ENCODE results near the gene SRD5A3. TPM values are rescaled to one million over a fixed set of nuclear protein-coding genes. Genes with fewer than 3 reads are reported as not detected.

The SRD5A3 gene
- total RNA-seq: 10.4 and 15.7 TPM in 2 replicates

GRCh38 chr4:55345980-55346850, at the start of gene SRD5A3:
Gene SRD5A3, plus strand, starts transcription at chr4:55346242. Its CDS starts 95 bp downstream, at chr4:55346337.

GRCh38 chr4:55395529-55396307, 49.7 kb downstream of the SRD5A3 start, which contains the start of gene TMEM165:
Gene TMEM165, plus strand, starts transcription at chr4:55395957. Its CDS starts 233 bp downstream, at chr4:55396190.

Small RNA genes lying within 50 kb of the gene (small RNA-seq; reads per million reads assigned to genes)
- gene RF00019: not detected

Other genes with a start within 250 kb of the SRD5A3 start
- 0.13 and 0.43 TPM in 2 replicates for gene KDR, start 220.6 kb upstream of the SRD5A3 start, total RNA-seq
- gene TMEM165, start 49.7 kb downstream of the SRD5A3 start, total RNA-seq: 216 and 235 TPM in 2 replicates
- 51.9 and 57.1 TPM in 2 replicates for gene CLOCK, start 200.7 kb downstream of the SRD5A3 start, total RNA-seq
- gene PDCL2, start 246.0 kb downstream of the SRD5A3 start, total RNA-seq: not detected in 2 replicates

Measured in articular chondrocyte of knee joint (primary cell).